NCI-H524 treated with DMSO at 0.1 percent for 48 hours (cell line): ENCODE results near the gene DRGX.

Source experiments
- DNase-seq: peaks from one replicate; lab custom pipeline; 2025; lab: John Stamatoyannopoulos, UW

The DRGX gene

GRCh38 chr10:49395741-49396665 lies at the start of gene DRGX:
Gene DRGX (minus strand): TSS chr10:49396089. CDS start chr10:49395440, 649 bp downstream.
- peak; percentile 6 for DNase-seq

- DNase-seq, result no peak
Observed at GRCh38 chr10:49444349-49444748, 48.5 kb upstream of the DRGX start.

- DNase-seq, result no peak
Observed at GRCh38 chr10:49442863-49443262, 47.0 kb upstream of the DRGX start.

GRCh38 chr10:49441488-49442476 lies 45.9 kb upstream of the DRGX start:
- DNase-seq, result no peak

- DNase-seq, result no peak
Observed at GRCh38 chr10:49435225-49435624, 39.3 kb upstream of the DRGX start.

GRCh38 chr10:49433069-49433468 lies 37.2 kb upstream of the DRGX start:
- DNase-seq, result no peak

- no peak for DNase-seq
Observed at GRCh38 chr10:49431426-49431825, 35.5 kb upstream of the DRGX start.

- no peak for DNase-seq
Observed at GRCh38 chr10:49429458-49429857, 33.6 kb upstream of the DRGX start.

- no peak for DNase-seq
Observed at GRCh38 chr10:49426490-49427360, 30.8 kb upstream of the DRGX start.

- DNase-seq, result no peak
Observed at GRCh38 chr10:49419005-49419404, 23.1 kb upstream of the DRGX start.

GRCh38 chr10:49418328-49418727 lies 22.4 kb upstream of the DRGX start:
- no peak for DNase-seq

GRCh38 chr10:49418053-49418326 lies 22.1 kb upstream of the DRGX start:
- no peak for DNase-seq

GRCh38 chr10:49417311-49418052 lies 21.6 kb upstream of the DRGX start:
- no peak for DNase-seq

- no peak for DNase-seq
Observed at GRCh38 chr10:49415846-49416245, 20.0 kb upstream of the DRGX start.

- DNase-seq, result no peak
Observed at GRCh38 chr10:49415109-49415508, 19.2 kb upstream of the DRGX start.

- DNase-seq, result no peak
Observed at GRCh38 chr10:49414496-49414895, 18.6 kb upstream of the DRGX start.

- DNase-seq, result no peak
Observed at GRCh38 chr10:49412571-49412970, 16.7 kb upstream of the DRGX start.

GRCh38 chr10:49410365-49411074 lies 14.6 kb upstream of the DRGX start:
- no peak for DNase-seq

- no peak for DNase-seq
Observed at GRCh38 chr10:49409755-49410154, 13.9 kb upstream of the DRGX start.

- DNase-seq, result no peak
Observed at GRCh38 chr10:49408519-49409306, 12.8 kb upstream of the DRGX start.
